ENCODE data around the gene RXFP3.

Gene RXFP3

GRCh38 chr5:33934176-33934575 lies 2.0 kb upstream of the RXFP3 start:
- Histone ChIP-seq H3K9me3 (ENCODE audit: control insufficient read depth, insufficient read depth, low read depth, low read length) (no peaks in the 10 kb centered on the region), H3K27ac (ENCODE audit: extremely low read depth, low read depth, low read length) (no peak overlapping the region), H3K4me3 (ENCODE audit: low read depth, low read length) (no peak overlapping the region), H3K4me1 (ENCODE audit: control insufficient read depth, insufficient read depth, low read length) (no peaks in the 10 kb centered on the region), H3K36me3 (ENCODE audit: control insufficient read depth in 2 of 2, insufficient read depth in 1 of 2, low read length in 2 of 2) (no peaks in the 10 kb centered on the region)
- no peak for TF ChIP-seq ZNF701 (tag by site-specific recombination; IDR thresholded peaks at IDR 0.05)
- TF ChIP-seq KLF9 (tag by site-specific recombination; IDR thresholded peaks at IDR 0.05; ENCODE audit: low read depth) = no peak
- TF ChIP-seq, protein P1, sequence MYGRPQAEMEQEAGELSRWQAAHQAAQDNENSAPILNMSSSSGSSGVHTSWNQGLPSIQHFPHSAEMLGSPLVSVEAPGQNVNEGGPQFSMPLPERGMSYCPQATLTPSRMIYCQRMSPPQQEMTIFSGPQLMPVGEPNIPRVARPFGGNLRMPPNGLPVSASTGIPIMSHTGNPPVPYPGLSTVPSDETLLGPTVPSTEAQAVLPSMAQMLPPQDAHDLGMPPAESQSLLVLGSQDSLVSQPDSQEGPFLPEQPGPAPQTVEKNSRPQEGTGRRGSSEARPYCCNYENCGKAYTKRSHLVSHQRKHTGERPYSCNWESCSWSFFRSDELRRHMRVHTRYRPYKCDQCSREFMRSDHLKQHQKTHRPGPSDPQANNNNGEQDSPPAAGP (tag by site-specific recombination; IDR thresholded peaks at IDR 0.05) = no peak
- POLR2A ChIA-PET = no interaction called here
- CTCF ChIA-PET = interaction anchor here (0.5 to 3.4 kb wide), 15 partner anchors 11 to 499 kb away, joined by 3 to 35 read pairs (median 5); no protein-coding TSS in a partner anchor

- POLR2A ChIA-PET = no interaction called here
- H3K4me3 ChIP-seq (ENCODE audit: low read depth, low read length) = no peak overlapping the region; the same call in 1 of the 2 replicates
- CTCF ChIA-PET = interaction anchor here (0.6 to 3.4 kb wide), 10 partner anchors 8 to 578 kb away, joined by 3 to 35 read pairs (median 10); no protein-coding TSS in a partner anchor
- TF ChIP-seq ZNF555 (tag by site-specific recombination; conservative IDR thresholded peaks at IDR 0.05) (no peak), ZNF510 (tag by site-specific recombination; IDR thresholded peaks at IDR 0.05; ENCODE audit: insufficient replicate concordance) (no peak), ZXDB (tag by site-specific recombination; IDR thresholded peaks at IDR 0.05) (no peak), ZNF18 (tag by site-specific recombination; IDR thresholded peaks at IDR 0.05) (no peak), ZNF391 (tag by site-specific recombination; IDR thresholded peaks at IDR 0.05; ENCODE audit: borderline replicate concordance, low read depth) (no peak), ZNF791 (tag by site-specific recombination; IDR thresholded peaks at IDR 0.05) (no peak), PRDM6 (tag by site-specific recombination; IDR thresholded peaks at IDR 0.05) (no peak), ZBTB20 (tag by site-specific recombination; IDR thresholded peaks at IDR 0.05) (no peak), ZNF585B (tag by site-specific recombination; IDR thresholded peaks at IDR 0.05) (no peak), SP7 (tag by site-specific recombination; IDR thresholded peaks at IDR 0.05) (no peak), KLF9 (tag by site-specific recombination; IDR thresholded peaks at IDR 0.05; ENCODE audit: low read depth) (no peak), ZNF654 (tag by site-specific recombination; IDR thresholded peaks at IDR 0.05; ENCODE audit: low read depth) (no peak), ZNF664 (tag by site-specific recombination; IDR thresholded peaks at IDR 0.05) (no peak), ZNF350 (tag by site-specific recombination; IDR thresholded peaks at IDR 0.05) (no peak), ZNF394 (tag by site-specific recombination; IDR thresholded peaks at IDR 0.05; ENCODE audit: borderline replicate concordance) (no peak)
- TF ChIP-seq, protein P2, sequence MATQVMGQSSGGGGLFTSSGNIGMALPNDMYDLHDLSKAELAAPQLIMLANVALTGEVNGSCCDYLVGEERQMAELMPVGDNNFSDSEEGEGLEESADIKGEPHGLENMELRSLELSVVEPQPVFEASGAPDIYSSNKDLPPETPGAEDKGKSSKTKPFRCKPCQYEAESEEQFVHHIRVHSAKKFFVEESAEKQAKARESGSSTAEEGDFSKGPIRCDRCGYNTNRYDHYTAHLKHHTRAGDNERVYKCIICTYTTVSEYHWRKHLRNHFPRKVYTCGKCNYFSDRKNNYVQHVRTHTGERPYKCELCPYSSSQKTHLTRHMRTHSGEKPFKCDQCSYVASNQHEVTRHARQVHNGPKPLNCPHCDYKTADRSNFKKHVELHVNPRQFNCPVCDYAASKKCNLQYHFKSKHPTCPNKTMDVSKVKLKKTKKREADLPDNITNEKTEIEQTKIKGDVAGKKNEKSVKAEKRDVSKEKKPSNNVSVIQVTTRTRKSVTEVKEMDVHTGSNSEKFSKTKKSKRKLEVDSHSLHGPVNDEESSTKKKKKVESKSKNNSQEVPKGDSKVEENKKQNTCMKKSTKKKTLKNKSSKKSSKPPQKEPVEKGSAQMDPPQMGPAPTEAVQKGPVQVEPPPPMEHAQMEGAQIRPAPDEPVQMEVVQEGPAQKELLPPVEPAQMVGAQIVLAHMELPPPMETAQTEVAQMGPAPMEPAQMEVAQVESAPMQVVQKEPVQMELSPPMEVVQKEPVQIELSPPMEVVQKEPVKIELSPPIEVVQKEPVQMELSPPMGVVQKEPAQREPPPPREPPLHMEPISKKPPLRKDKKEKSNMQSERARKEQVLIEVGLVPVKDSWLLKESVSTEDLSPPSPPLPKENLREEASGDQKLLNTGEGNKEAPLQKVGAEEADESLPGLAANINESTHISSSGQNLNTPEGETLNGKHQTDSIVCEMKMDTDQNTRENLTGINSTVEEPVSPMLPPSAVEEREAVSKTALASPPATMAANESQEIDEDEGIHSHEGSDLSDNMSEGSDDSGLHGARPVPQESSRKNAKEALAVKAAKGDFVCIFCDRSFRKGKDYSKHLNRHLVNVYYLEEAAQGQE (tag by site-specific recombination; IDR thresholded peaks at IDR 0.05) = peak; percentile 97
- TF ChIP-seq, protein P3, sequence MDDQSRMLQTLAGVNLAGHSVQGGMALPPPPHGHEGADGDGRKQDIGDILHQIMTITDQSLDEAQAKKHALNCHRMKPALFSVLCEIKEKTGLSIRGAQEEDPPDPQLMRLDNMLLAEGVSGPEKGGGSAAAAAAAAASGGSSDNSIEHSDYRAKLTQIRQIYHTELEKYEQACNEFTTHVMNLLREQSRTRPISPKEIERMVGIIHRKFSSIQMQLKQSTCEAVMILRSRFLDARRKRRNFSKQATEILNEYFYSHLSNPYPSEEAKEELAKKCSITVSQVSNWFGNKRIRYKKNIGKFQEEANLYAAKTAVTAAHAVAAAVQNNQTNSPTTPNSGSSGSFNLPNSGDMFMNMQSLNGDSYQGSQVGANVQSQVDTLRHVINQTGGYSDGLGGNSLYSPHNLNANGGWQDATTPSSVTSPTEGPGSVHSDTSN (CRISPR knock-in tag; IDR thresholded peaks at IDR 0.05) = 0 out of 2 replicates have a peak, but pooled peaks have one; percentile 39
- TF ChIP-seq, protein P4, sequence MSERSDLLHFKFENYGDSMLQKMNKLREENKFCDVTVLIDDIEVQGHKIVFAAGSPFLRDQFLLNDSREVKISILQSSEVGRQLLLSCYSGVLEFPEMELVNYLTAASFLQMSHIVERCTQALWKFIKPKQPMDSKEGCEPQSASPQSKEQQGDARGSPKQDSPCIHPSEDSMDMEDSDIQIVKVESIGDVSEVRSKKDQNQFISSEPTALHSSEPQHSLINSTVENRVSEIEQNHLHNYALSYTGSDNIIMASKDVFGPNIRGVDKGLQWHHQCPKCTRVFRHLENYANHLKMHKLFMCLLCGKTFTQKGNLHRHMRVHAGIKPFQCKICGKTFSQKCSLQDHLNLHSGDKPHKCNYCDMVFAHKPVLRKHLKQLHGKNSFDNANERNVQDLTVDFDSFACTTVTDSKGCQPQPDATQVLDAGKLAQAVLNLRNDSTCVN (tag by site-specific recombination; optimal IDR thresholded peaks at IDR 0.05) = peak; percentile 29
- TF ChIP-seq, protein P5, sequence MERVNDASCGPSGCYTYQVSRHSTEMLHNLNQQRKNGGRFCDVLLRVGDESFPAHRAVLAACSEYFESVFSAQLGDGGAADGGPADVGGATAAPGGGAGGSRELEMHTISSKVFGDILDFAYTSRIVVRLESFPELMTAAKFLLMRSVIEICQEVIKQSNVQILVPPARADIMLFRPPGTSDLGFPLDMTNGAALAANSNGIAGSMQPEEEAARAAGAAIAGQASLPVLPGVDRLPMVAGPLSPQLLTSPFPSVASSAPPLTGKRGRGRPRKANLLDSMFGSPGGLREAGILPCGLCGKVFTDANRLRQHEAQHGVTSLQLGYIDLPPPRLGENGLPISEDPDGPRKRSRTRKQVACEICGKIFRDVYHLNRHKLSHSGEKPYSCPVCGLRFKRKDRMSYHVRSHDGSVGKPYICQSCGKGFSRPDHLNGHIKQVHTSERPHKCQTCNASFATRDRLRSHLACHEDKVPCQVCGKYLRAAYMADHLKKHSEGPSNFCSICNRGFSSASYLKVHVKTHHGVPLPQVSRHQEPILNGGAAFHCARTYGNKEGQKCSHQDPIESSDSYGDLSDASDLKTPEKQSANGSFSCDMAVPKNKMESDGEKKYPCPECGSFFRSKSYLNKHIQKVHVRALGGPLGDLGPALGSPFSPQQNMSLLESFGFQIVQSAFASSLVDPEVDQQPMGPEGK (tag by site-specific recombination; IDR thresholded peaks at IDR 0.05) = no peak
These were observed 194 bp upstream of the RXFP3 start for GRCh38 chr5:33936004-33936380.

More at GRCh38 chr5:33936004-33936380, 194 bp upstream of the RXFP3 start:
- Histone ChIP-seq H3K27ac (ENCODE audit: extremely low read depth, low read depth, low read length) (no peak overlapping the region), H3K4me1 (ENCODE audit: control insufficient read depth, insufficient read depth, low read length) (no peaks in the 10 kb centered on the region), H3K36me3 (ENCODE audit: control insufficient read depth in 2 of 2, insufficient read depth in 1 of 2, low read length in 2 of 2) (no peaks in the 10 kb centered on the region), H3K9me3 (ENCODE audit: control insufficient read depth, insufficient read depth, low read depth, low read length) (no peaks in the 10 kb centered on the region)
